NCI-H2107 treated with DMSO at 0.1 percent for 48 hours (cell line): ENCODE results near the gene SEPTIN1.
"Not testable (repeated sequence)": the region's sequence is repeated elsewhere in the genome, so short reads cannot be mapped to it uniquely, and the experiment has no call there.

ENCODE experiments used
- DNase-seq: peaks from one replicate; lab custom pipeline; 2025; ENCODE audit not compliant: unreplicated experiment; lab: John Stamatoyannopoulos, UW

SEPTIN1 gene

GRCh38 chr16:30342751-30343490, 39.4 kb downstream of the SEPTIN1 start:
- no peak for DNase-seq

- not testable (repeated sequence) for DNase-seq
These were observed 40.4 kb downstream of the SEPTIN1 start for GRCh38 chr16:30341971-30342370.

GRCh38 chr16:30340621-30341020, 41.7 kb downstream of the SEPTIN1 start:
- no peak for DNase-seq

GRCh38 chr16:30338715-30339114, 43.6 kb downstream of the SEPTIN1 start:
- not testable (repeated sequence) for DNase-seq

- not testable (repeated sequence) for DNase-seq
These were observed 44.4 kb downstream of the SEPTIN1 start for GRCh38 chr16:30337964-30338357.

- no peak for DNase-seq
These were observed 46.5 kb downstream of the SEPTIN1 start for GRCh38 chr16:30335598-30336474.

GRCh38 chr16:30335028-30335597, 47.2 kb downstream of the SEPTIN1 start:
- DNase-seq: peak; percentile 42

GRCh38 chr16:30334473-30334989, 47.8 kb downstream of the SEPTIN1 start:
- DNase-seq: not testable (repeated sequence)
